ENCODE measurements around the gene SPDYE4.

Gene SPDYE4

GRCh38 chr17:8801135-8801840, 42.9 kb upstream of the SPDYE4 start:
- no peak overlapping the region for H3K4me2 ChIP-seq (ENCODE audit: low read length)
- H3K9ac ChIP-seq, result no peak overlapping the region

DNA sequence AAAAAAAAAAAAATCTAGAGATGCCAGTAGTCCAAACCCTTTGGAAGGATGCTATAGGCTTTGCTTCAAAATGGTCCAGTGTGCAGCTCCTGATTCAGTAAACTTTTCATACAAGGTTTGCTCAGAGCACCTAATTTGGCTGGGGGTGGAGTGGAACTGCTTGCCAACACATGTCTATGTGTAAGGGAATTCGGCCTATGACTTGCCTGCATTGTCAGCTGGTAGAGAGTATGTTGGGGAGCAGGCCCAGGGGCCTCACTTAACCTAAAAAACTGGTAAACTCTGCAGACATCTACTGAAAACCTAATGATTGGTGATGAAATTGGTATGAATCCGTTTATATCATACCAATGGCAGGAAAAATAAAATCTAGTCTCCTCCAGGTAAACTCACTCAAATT, 42.3 kb upstream of the SPDYE4 start:
- H3K9ac ChIP-seq, result no peak overlapping the region
- H3K4me1 ChIP-seq, result peaks cover 4% of the 10 kb centered on the region
- no peaks in the 10 kb centered on the region for H3K27me3 ChIP-seq (ENCODE audit: control insufficient read depth, insufficient read depth, low read length)
- no peak for TF ChIP-seq CTCF (IDR thresholded peaks at IDR 0.05)
- no peaks in the 10 kb centered on the region for H3K9me3 ChIP-seq (ENCODE audit: control insufficient read depth, low read length)
- no peak overlapping the region for H3K4me2 ChIP-seq (ENCODE audit: low read length)
- H3K79me2 ChIP-seq, result no peaks in the 10 kb centered on the region
- H3K36me3 ChIP-seq (ENCODE audit: control insufficient read depth, insufficient read depth, low read length), result no peaks in the 10 kb centered on the region
- H3K4me3 ChIP-seq (ENCODE audit: low read depth, low read length), result no peak overlapping the region
- no peak overlapping the region for H3K27ac ChIP-seq
- no peak overlapping the region for H2AFZ ChIP-seq

More at GRCh38 chr17:8801135-8801840, 42.9 kb upstream of the SPDYE4 start:
- H3K4me3 ChIP-seq (ENCODE audit: low read depth, low read length), result no peak overlapping the region
- H3K27me3 ChIP-seq (ENCODE audit: control insufficient read depth, insufficient read depth, low read length), result no peaks in the 10 kb centered on the region
- H3K4me1 ChIP-seq, result peaks cover 4% of the 10 kb centered on the region
- no peak overlapping the region for H2AFZ ChIP-seq
- H3K79me2 ChIP-seq, result no peaks in the 10 kb centered on the region
- no peak overlapping the region for H3K27ac ChIP-seq
- no peaks in the 10 kb centered on the region for H3K36me3 ChIP-seq (ENCODE audit: control insufficient read depth, insufficient read depth, low read length)
- no peaks in the 10 kb centered on the region for H3K9me3 ChIP-seq (ENCODE audit: control insufficient read depth, low read length)
- no peak for TF ChIP-seq CTCF (IDR thresholded peaks at IDR 0.05)

GRCh38 chr17:8799570-8800212, 41.3 kb upstream of the SPDYE4 start:
- Histone ChIP-seq H3K27ac (no peak overlapping the region), H3K9me3 (ENCODE audit: control insufficient read depth, low read length) (no peaks in the 10 kb centered on the region), H3K9ac (no peak overlapping the region), H3K4me2 (ENCODE audit: low read length) (peak overlapping the region; percentile 67), H3K27me3 (ENCODE audit: control insufficient read depth, insufficient read depth, low read length) (no peaks in the 10 kb centered on the region), H3K36me3 (ENCODE audit: control insufficient read depth, insufficient read depth, low read length) (no peaks in the 10 kb centered on the region), H3K79me2 (no peaks in the 10 kb centered on the region), H3K4me3 (ENCODE audit: low read depth, low read length) (peak overlapping the region; percentile 53), H2AFZ (peak overlapping the region; percentile 97), H3K4me1 (peaks cover 4% of the 10 kb centered on the region)
- TF ChIP-seq CTCF (IDR thresholded peaks at IDR 0.05), result no peak

DNA sequence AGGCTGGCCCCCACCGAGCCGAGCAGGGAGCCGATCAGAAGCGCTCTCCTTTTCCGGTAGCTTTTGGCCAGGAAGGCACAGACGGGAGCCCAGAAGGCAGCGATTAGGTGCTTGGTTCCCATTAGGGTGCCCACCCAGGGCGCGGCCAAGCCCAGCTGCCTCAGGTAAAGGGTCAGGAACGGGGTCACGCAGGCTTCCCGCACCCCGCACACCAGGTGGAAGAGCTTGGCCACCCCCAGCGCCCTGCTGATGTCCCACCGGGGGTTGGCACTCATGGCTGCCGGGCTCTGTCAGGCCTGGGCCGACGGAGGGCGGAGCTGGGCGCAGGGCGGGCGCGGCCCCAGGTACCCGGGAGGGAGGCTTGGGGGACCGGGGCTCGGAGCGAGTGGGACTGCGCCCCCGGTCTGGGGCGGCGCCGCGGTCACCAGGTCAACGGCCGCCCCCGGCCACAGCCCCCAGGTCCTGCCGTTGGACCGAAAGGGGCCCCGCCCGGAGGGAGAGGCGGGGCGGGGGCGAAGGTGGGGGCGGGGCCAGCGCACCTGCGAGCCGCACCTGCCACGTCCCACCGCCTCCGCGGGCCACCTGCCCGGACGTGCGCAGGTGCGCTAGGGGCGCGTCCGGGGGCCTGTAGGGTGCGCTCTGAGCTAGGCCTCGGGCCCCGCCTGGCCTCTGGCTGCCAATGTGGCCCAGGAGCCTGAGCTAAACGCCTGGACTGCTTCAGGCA, 40.7 kb upstream of the SPDYE4 start, which contains the start of gene MFSD6L:
TSS of gene MFSD6L (minus strand) at position 520 of the 724 bp plus-strand sequence. CDS start at position 275, 245 bp downstream.
- Histone ChIP-seq H3K4me3 (ENCODE audit: low read depth, low read length) (peak within 1 kb of the TSS; percentile 53), H3K79me2 (no peaks in the 10 kb centered on the region), H3K9me3 (ENCODE audit: control insufficient read depth, low read length) (no peaks in the 10 kb centered on the region), H2AFZ (peak within 1 kb of the TSS; percentile 97), H3K36me3 (ENCODE audit: control insufficient read depth, insufficient read depth, low read length) (no peaks in the 10 kb centered on the region), H3K27ac (no peak within 1 kb of the TSS), H3K4me2 (ENCODE audit: low read length) (peak within 1 kb of the TSS; percentile 67), H3K4me1 (peaks cover 4% of the 10 kb centered on the region), H3K27me3 (ENCODE audit: control insufficient read depth, insufficient read depth, low read length) (no peaks in the 10 kb centered on the region), H3K9ac (peak within 1 kb of the TSS; percentile 19)
- TF ChIP-seq CTCF (IDR thresholded peaks at IDR 0.05), result peak; percentile 12

Measured in parathyroid adenoma (tissue), 2 donors.